K562 (cell line): ENCODE results near the gene AAGAB. TPM values are rescaled to one million over a fixed set of nuclear protein-coding genes. Genes with fewer than 3 reads are reported as not detected.

Source experiments
- ATF3 ChIP-seq, 2 experiments: fragments of 450-650 bp in 1 of 2; sonication (generic) in 1 of 2; formaldehyde crosslinking in 1 of 2; IDR thresholded peaks in 1 of 2; conservative IDR thresholded peaks in 1 of 2; 2 replicates each; pipeline versions ENCODE4 v1.6.1 to v1.8.1; 2016 to 2023; ENCODE audit warnings: mild to moderate bottlenecking in 2 of 2, moderate library complexity in 2 of 2, inconsistent platforms in 1 of 2, missing genetic modification reagents in 1 of 2
- BRD4 ChIP-seq: fragments of 200-600 bp; sonication (generic); IDR thresholded peaks from 2 replicates; pipeline ENCODE4 v1.6.1; 2017; ENCODE audit warnings: inconsistent platforms
- CREB3 ChIP-seq: fragments of 450-650 bp; conservative IDR thresholded peaks from 2 replicates; pipeline ENCODE4 v1.6.1; 2016; ENCODE audit warnings: missing genetic modification characterization, low read depth, mild to moderate bottlenecking, missing compliant biosample characterization, moderate library complexity
- ETS2 ChIP-seq: IDR thresholded peaks from 2 replicates; pipeline ENCODE4 v1.6.1; 2016; ENCODE audit warnings: borderline replicate concordance, missing genetic modification characterization, mild to moderate bottlenecking, moderate library complexity, missing compliant biosample characterization; ENCODE audit not compliant: poor library complexity, severe bottlenecking
- HDAC1 ChIP-seq, 2 experiments: fragments of 450-650 bp; IDR thresholded peaks; 2 replicates each; pipeline ENCODE4 v1.6.1; 2016 to 2017; ENCODE audit warnings: inconsistent platforms in 1 of 2, mild to moderate bottlenecking in 1 of 2, moderate library complexity in 1 of 2
- MAFK ChIP-seq: IDR thresholded peaks from 2 replicates; pipeline ENCODE4 v1.6.1; 2011; ENCODE audit warnings: low read length, improper control_type of control experiment
- MAZ ChIP-seq, 2 experiments: fragments of 450-650 bp in 1 of 2; sonication (generic) in 1 of 2; formaldehyde crosslinking; IDR thresholded peaks in 1 of 2; conservative IDR thresholded peaks in 1 of 2; 2 replicates each; pipeline versions ENCODE4 v1.4.0 to v1.5.0; 2020; ENCODE audit warnings: mild to moderate bottlenecking in 1 of 2, missing genetic modification reagents in 1 of 2
- RNF2 ChIP-seq: sonication (generic); IDR thresholded peaks from 2 replicates; pipeline ENCODE4 v1.6.1; 2016
- SMAD4 ChIP-seq: fragments of 250-450 bp; sonication (Bioruptor Pico); conservative IDR thresholded peaks from 2 replicates; pipeline ENCODE4 v1.8.0; 2021; ENCODE audit warnings: inconsistent platforms, mild to moderate bottlenecking, moderate library complexity
- SOX6 ChIP-seq: fragments of 450-650 bp; IDR thresholded peaks from 2 replicates; pipeline ENCODE4 v1.6.1; 2014; ENCODE audit warnings: mild to moderate bottlenecking
- SP1 ChIP-seq: sonication (generic); formaldehyde crosslinking; IDR thresholded peaks from 2 replicates; pipeline ENCODE4 v1.8.1; 2022; ENCODE audit warnings: mild to moderate bottlenecking, missing genetic modification reagents
- SRSF9 ChIP-seq: fragments of 200-400 bp; formaldehyde crosslinking; IDR thresholded peaks from 2 replicates; pipeline ENCODE4 v1.6.1; 2017; ENCODE audit warnings: low read depth, low read length, borderline replicate concordance
- SUPT5H ChIP-seq: fragments of 450-650 bp; IDR thresholded peaks from 2 replicates; pipeline ENCODE4 v1.6.1; 2016
- TAF1 ChIP-seq: IDR thresholded peaks from 2 replicates; pipeline ENCODE4 v1.6.1; 2011; ENCODE audit warnings: mild to moderate bottlenecking, low read length, moderate library complexity; ENCODE audit not compliant: insufficient read depth, control insufficient read depth, severe bottlenecking; ENCODE audit errors: extremely low read depth
- XRCC3 ChIP-seq: fragments of 450-650 bp; IDR thresholded peaks from 2 replicates; pipeline ENCODE4 v1.6.1; 2017; ENCODE audit warnings: mild to moderate bottlenecking, moderate library complexity
- ZNF224 ChIP-seq: sonication (generic); formaldehyde crosslinking; IDR thresholded peaks from 2 replicates; pipeline ENCODE4 v1.8.0; 2022; ENCODE audit warnings: mild to moderate bottlenecking, missing genetic modification reagents
- ZNF57 ChIP-seq: fragments of 450-650 bp; formaldehyde crosslinking; IDR thresholded peaks from 2 replicates; pipeline ENCODE4 v1.4.0; 2020; ENCODE audit warnings: mild to moderate bottlenecking, moderate library complexity
- polyA plus RNA-seq, 8 experiments: library from polyadenylated mRNA; depleted of rRNA in 4 of 8; stranded (reverse) in 5 of 8; unstranded in 3 of 8; fragments of >200 nt; fragmentation: Nextera tagmentation in 2 of 8; fragmentation: Illumina TruSeq in 1 of 8; extraction: Ambion mirVana in 2 of 8; extraction: Trizol in 1 of 8; gene quantifications; 2 replicates each; pipeline versions ENCODE4 v1.2.1 to v1.2.3, GENCODE V29; 2011 to 2014; ENCODE audit warnings: inconsistent platforms in 1 of 8, missing spikeins in 1 of 8
- total RNA-seq, 7 experiments: library from RNA; depleted of rRNA in 6 of 7; stranded (reverse); fragments of >200 nt in 6 of 7; fragmentation: Illumina TruSeq in 2 of 7; extraction: Trizol in 2 of 7; gene quantifications; 2 replicates each; pipeline versions ENCODE4 v1.2.1 to v1.2.3, GENCODE V29; 2011 to 2021; ENCODE audit warnings: low replicate concordance in 1 of 7
- TF ChIP-seq, protein P1 (sequence below): fragments of 250-450 bp; sonication (Bioruptor Pico); IDR thresholded peaks from 2 replicates; pipeline ENCODE4 v1.4.0; 2020; ENCODE audit warnings: mild to moderate bottlenecking, moderate library complexity
- TF ChIP-seq, protein P2 (sequence below): IDR thresholded peaks from 3 replicates; pipeline ENCODE4 v1.6.1; 2011; ENCODE audit warnings: borderline replicate concordance, mild to moderate bottlenecking; ENCODE audit not compliant: insufficient read length, insufficient read depth

Gene AAGAB
- total and polyA plus RNA-seq, 9 of the 15 experiments (the other 6 are each of a cell fraction or from before 2014, with no cell fraction given) = 17.8 to 109 (median 58.3) TPM

- TF ChIP-seq XRCC3 (no peak), MAFK (no peak), SOX6 (peak; percentile 97), SUPT5H (no peak), SMAD4 (CRISPR knock-in tag) (peak; percentile 97), ATF3 (IDR thresholded peaks at IDR 0.05) (peak; percentile 35; the same call in 1 of the 2 replicates), ATF3 (CRISPR knock-in tag; conservative IDR thresholded peaks at IDR 0.05) (no peak), BRD4 (no peak), HDAC1 (IDR thresholded peaks at IDR 0.05) (peak; percentile 25 to 76; a peak in 2 of 4 replicates), RNF2 (0 out of 2 replicates have a peak, but pooled peaks have one; percentile 43), ETS2 (no peak), SRSF9 (no peak), SP1 (CRISPR knock-in tag) (0 out of 2 replicates have a peak, but pooled peaks have one; percentile 44), ZNF224 (no peak), MAZ (CRISPR knock-in tag; conservative IDR thresholded peaks at IDR 0.05 in 1 of 2, IDR thresholded peaks at IDR 0.05 in 1 of 2) (0 out of 4 replicates have a peak, but pooled peaks of 1 of the 2 experiments have one; percentile 27), CREB3 (no peak), ZNF57 (CRISPR knock-in tag) (no peak), TAF1 (no peak)
- TF ChIP-seq, protein P1, sequence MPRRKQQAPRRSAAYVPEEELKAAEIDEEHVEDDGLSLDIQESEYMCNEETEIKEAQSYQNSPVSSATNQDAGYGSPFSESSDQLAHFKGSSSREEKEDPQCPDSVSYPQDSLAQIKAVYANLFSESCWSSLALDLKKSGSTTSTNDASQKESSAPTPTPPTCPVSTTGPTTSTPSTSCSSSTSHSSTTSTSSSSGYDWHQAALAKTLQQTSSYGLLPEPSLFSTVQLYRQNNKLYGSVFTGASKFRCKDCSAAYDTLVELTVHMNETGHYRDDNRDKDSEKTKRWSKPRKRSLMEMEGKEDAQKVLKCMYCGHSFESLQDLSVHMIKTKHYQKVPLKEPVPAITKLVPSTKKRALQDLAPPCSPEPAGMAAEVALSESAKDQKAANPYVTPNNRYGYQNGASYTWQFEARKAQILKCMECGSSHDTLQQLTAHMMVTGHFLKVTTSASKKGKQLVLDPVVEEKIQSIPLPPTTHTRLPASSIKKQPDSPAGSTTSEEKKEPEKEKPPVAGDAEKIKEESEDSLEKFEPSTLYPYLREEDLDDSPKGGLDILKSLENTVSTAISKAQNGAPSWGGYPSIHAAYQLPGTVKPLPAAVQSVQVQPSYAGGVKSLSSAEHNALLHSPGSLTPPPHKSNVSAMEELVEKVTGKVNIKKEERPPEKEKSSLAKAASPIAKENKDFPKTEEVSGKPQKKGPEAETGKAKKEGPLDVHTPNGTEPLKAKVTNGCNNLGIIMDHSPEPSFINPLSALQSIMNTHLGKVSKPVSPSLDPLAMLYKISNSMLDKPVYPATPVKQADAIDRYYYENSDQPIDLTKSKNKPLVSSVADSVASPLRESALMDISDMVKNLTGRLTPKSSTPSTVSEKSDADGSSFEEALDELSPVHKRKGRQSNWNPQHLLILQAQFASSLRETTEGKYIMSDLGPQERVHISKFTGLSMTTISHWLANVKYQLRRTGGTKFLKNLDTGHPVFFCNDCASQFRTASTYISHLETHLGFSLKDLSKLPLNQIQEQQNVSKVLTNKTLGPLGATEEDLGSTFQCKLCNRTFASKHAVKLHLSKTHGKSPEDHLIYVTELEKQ (CRISPR knock-in tag) = no peak
- TF ChIP-seq, protein P2, sequence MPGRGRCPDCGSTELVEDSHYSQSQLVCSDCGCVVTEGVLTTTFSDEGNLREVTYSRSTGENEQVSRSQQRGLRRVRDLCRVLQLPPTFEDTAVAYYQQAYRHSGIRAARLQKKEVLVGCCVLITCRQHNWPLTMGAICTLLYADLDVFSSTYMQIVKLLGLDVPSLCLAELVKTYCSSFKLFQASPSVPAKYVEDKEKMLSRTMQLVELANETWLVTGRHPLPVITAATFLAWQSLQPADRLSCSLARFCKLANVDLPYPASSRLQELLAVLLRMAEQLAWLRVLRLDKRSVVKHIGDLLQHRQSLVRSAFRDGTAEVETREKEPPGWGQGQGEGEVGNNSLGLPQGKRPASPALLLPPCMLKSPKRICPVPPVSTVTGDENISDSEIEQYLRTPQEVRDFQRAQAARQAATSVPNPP = no peak
Measured at GRCh38 chr15:67178569-67179210, 75.8 kb downstream of the AAGAB start (continued).
